ENCODE results near the gene ERG. TPM values are rescaled to one million over a fixed set of nuclear protein-coding genes. Genes with fewer than 3 reads are reported as not detected.

ERG gene
- total and polyA plus RNA-seq, 3 donors from 2014 or later, result 3.7 to 8.0 (median 5.0) TPM

- H3K27ac ChIP-seq, result no peak overlapping the region
- no peak overlapping the region for H3K4me3 ChIP-seq
- no peaks in the 10 kb centered on the region for H3K27me3 ChIP-seq
- H3K36me3 ChIP-seq (ENCODE audit: low read depth, missing control alignments), result no peaks in the 10 kb centered on the region
- no peaks in the 10 kb centered on the region for H3K9me3 ChIP-seq
- WGBS, 2 donors, result 68 to 82% methylated on average over 4 to 5 of the region's 5 CpGs
- DNase-seq, result no peak
- intact Hi-C loops (cut with DNase I; ENCODE audit: low total_unique reads), result no loop called here
- TF ChIP-seq CTCF (IDR thresholded peaks at IDR 0.05) (no peak), POLR2A (IDR thresholded peaks at IDR 0.05) (no peak)
- peaks cover under 1% of the 10 kb centered on the region for H3K4me1 ChIP-seq
Measured at GRCh38 chr21:38440746-38441145, 57.5 kb downstream of the ERG start.

- Histone ChIP-seq H3K4me1 (peaks cover 8% of the 10 kb centered on the region), H3K36me3 (ENCODE audit: low read depth, missing control alignments) (no peaks in the 10 kb centered on the region), H3K27me3 (no peaks in the 10 kb centered on the region), H3K4me3 (no peak overlapping the region), H3K9me3 (no peaks in the 10 kb centered on the region), H3K27ac (no peak overlapping the region)
- TF ChIP-seq CTCF (IDR thresholded peaks at IDR 0.05) (no peak), POLR2A (IDR thresholded peaks at IDR 0.05) (no peak)
- intact Hi-C loops (cut with DNase I; ENCODE audit: low total_unique reads), result no loop called here
- 86 to 89% methylated on average over 2 to 5 of the region's 5 CpGs for WGBS, 2 donors
- DNase-seq, result no peak
Measured at GRCh38 chr21:38439957-38440356, 58.3 kb downstream of the ERG start.

GRCh38 chr21:38439426-38439825 lies 58.9 kb downstream of the ERG start:
- Histone ChIP-seq H3K27me3 (no peaks in the 10 kb centered on the region), H3K9me3 (no peaks in the 10 kb centered on the region), H3K4me3 (no peak overlapping the region), H3K27ac (no peak overlapping the region), H3K4me1 (peaks cover 9% of the 10 kb centered on the region), H3K36me3 (ENCODE audit: low read depth, missing control alignments) (no peaks in the 10 kb centered on the region)
- no peak for DNase-seq
- TF ChIP-seq POLR2A (IDR thresholded peaks at IDR 0.05), result no peak
- TF ChIP-seq CTCF (IDR thresholded peaks at IDR 0.05), result no peak
- WGBS, 2 donors, result 42 to 55% methylated on average over 6 of the region's 6 CpGs
- intact Hi-C loops (cut with DNase I; ENCODE audit: low total_unique reads), result no loop called here

GRCh38 chr21:38438462-38438893 lies 59.8 kb downstream of the ERG start:
- peak; percentile 55 for DNase-seq
- intact Hi-C loops (cut with DNase I; ENCODE audit: low total_unique reads), result no loop called here

More at GRCh38 chr21:38438462-38438893, 59.8 kb downstream of the ERG start:
- WGBS, 2 donors, result 60 to 74% methylated on average over 11 of the region's 11 CpGs
- H3K27ac ChIP-seq, result no peak overlapping the region
- peaks cover 9% of the 10 kb centered on the region for H3K4me1 ChIP-seq
- H3K9me3 ChIP-seq, result no peaks in the 10 kb centered on the region
- H3K4me3 ChIP-seq, result no peak overlapping the region
- TF ChIP-seq CTCF (IDR thresholded peaks at IDR 0.05) (no peak), POLR2A (IDR thresholded peaks at IDR 0.05) (no peak)
- no peaks in the 10 kb centered on the region for H3K36me3 ChIP-seq (ENCODE audit: low read depth, missing control alignments)
- H3K27me3 ChIP-seq, result no peaks in the 10 kb centered on the region

All from testis (tissue), 3 donors.